GM10847 (cell line): ENCODE data around the gene PIAS4.

Experiments used
- POLR2A ChIP-seq: IDR thresholded peaks from 2 replicates; pipeline ENCODE4 v1.6.1; 2011; ENCODE audit not compliant: insufficient read length; ENCODE audit errors: extremely low read depth

PIAS4 gene

DNA sequence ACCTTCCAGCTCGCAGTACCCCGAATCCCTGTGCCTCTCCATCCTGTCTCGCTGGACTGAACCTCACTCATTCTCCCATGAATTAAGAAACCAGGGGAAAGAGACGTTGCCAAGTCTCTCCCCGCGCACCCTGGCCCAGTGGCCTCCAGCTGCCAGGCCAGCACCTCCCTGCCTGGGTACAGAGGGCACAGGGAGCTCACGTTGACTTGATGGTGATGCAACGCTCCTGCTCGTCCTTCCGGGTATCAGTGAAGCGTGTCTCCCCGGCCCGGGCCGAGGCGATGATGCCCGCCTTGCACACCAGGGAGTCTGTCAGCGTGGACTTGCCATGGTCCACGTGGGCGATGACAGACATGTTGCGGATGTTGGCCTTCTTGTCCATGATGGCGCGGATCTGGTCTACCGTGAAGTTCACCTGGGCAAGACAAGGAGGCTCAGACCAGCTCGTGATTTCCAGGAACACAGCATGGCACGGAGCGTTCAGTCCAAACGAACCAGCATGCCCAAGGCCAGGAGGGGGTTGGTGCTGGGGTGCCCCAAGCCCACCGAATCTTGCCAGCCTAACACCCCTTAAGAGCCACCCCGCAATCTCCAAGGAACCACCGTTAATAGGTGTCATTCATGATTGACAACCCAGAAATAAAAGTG lies 23.5 kb upstream of the PIAS4 start:
- TF ChIP-seq POLR2A = peak; percentile 13

DNA sequence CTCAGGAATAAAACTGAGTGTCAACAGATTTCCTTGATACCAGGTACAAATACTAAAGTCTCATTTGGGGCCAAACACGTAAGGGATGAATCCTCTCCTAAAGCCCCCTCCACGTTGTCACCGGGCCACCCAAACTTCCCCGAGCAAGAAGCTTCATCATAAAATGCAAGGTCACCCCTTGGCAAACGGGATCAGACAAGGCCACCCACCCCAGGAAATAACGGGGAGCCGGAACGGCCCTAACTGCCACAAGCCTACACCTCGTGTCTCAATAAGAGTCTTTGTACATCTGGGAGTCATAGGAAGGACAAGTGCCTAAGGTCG lies 23.0 kb upstream of the PIAS4 start:
- no peak for TF ChIP-seq POLR2A

- peak; percentile 100 for TF ChIP-seq POLR2A
Observed at GRCh38 chr19:3984908-3985642, 22.5 kb upstream of the PIAS4 start, which contains the start of gene EEF2. EEF2 (minus strand) TSS chr19:3985463; CDS start chr19:3985380, 83 bp downstream.

GRCh38 chr19:3985643-3986259 lies 21.8 kb upstream of the PIAS4 start:
- no peak for TF ChIP-seq POLR2A

- no peak for TF ChIP-seq POLR2A
Observed at GRCh38 chr19:3986260-3987041, 21.1 kb upstream of the PIAS4 start.

DNA sequence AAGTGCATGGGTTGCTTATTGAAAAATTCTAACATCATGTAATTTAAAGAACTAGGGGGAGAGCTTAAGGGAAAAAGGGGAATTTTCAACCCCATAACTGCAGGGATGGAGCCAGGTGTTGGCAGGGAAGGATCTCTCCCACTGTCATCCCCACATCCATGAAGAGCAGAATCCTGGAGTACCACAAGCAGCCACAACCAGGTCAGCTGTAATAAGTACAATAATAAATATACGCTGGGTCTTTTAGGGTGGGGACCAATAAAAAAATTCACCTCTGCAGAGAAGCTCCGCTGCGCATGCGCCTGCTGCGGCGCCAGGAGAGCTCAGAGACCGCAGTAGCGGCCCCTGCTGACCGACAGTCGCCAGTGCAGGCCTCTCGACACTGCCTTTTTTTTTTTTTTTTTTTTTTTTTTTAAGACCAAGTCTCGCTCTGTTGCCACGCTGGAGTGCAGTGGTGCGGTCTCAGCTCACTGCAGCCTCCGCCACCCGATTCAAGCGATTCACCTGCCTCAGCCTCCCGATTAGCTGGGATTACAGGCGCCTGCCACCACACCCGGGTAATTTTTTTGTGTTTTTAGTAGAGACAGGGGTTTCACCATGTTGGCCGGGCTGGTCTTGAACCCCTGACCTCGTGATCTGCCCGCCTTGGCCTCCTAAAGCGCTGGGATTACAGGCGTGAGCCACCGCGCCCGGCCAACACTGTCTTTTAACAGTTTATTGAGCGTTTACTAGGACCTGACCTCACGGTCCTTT lies 19.7 kb upstream of the PIAS4 start:
- no peak for TF ChIP-seq POLR2A

DNA sequence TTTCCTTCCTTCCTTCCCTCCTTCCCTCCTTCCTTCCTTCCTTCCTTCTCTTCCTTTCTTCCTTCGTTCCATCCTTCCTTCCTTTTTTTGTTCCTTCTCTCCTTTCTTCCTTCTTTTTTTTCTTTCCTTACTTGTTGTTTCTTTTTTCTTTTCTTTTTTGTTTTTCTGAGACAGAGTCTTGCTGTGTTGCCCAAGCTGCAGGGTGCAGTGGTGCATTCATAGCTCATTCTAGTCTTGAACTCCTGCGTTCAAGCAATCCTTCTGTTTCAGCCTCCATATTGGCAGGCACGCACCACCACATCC lies 16.8 kb upstream of the PIAS4 start:
- no peak for TF ChIP-seq POLR2A

- no peak for TF ChIP-seq POLR2A
Observed at GRCh38 chr19:3995607-3996006, 11.9 kb upstream of the PIAS4 start.

GRCh38 chr19:4007836-4008539 lies 452 bp downstream of the PIAS4 start:
- no peak for TF ChIP-seq POLR2A

DNA sequence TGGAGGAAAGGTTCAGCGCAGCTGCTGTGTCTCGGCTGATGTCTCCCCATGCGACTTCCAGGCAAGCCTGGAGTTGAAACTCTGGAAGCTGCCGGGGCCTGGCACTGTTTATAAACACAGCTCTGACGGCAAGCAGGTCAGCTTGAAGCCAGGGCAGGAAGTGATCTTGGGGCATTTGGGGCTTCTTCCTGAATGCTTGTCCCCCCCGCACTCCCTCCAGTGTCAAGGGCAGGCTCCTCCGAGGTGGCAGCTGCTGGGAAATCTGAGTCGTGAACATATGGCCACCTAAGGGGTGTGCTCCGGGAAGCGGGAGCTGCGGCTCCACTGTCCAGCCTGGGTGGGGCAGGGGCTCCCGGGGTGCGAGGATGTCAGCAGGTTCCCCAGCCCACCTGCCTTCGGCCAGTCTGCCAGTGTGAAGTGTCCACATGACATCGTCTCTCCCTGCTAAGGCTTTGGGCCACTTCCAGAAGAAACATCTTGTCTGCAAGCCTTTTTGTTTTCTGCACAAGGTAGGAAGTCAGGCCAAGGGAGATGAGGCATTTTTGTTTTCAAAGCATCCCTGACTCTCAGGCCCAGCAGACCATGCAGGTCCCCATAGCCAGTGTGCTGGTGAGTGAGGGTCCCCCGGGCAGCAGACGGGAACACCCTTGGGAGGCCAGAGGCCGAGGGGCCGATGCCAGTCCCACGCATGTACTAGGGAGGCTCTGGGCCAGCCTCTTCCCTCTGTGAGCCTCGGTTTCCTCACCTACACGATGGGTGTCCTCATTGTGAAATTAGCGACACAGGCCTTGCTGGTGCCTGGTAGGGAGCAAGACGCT lies 2.7 kb downstream of the PIAS4 start:
- no peak for TF ChIP-seq POLR2A

GRCh38 chr19:4010808-4011110 lies 3.2 kb downstream of the PIAS4 start:
- TF ChIP-seq POLR2A = no peak

DNA sequence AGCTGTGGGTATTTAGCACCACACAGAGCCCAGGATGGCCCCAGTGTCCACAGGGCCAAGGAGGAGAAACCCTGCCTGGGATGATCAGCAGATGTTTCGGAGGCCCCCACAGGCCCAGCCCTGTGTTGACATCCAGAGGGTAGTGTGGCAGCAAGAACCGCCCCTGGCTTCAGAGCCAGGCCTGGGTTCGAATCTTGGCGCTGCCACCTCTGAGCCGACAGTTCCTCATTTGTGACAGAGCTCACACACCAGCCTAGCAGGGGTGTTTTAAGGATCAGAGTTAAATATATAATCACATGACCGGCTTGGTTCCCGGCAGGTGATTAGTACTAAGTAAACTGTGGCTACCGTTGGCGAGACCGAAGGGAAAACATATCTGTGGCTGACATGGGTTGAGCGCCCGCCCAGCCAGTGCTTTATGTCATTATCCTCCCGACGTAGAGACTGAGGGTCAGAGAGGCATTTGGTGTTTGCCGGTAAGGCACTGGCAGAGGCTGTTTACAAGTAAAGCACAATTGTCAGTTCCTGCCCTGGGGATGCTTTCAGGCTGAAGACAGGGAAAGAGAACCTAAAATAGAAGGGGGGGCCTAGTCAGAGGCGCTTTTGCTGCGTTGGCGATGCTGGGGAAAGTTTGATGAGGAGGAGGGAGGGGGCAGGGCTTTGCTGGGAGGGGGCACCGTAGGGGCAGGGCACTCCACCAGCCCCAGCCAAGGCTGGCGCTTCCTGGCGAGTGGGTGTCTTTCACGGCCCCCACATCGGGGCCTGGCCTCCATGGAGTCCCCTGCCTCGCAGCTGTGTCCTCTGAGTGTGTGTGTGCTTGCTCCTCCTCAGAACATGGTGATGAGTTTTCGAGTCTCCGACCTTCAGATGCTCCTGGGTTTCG lies 4.8 kb downstream of the PIAS4 start:
- TF ChIP-seq POLR2A = no peak

GRCh38 chr19:4012975-4013634 lies 5.6 kb downstream of the PIAS4 start:
- no peak for TF ChIP-seq POLR2A
